Measurements from ENCODE around the gene GOLGA6L1.

DNA sequence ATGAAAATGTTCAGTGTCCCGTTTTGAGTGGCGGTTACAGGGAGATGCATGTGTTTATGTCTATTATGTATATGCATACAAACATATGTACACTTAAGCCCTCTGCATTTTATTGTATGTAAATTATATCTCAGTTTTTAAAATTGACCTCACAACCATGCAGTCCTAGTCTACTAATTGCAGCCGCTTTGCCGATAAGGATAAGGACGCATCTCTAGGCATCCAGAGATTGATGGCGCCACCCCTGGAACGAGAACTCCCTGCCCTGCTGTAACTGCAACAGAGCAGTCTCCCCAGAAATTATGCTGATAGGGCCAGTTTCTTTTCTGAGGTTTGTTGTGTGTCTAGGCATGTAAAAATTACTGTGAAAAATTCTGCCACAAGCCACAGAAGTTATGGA, 56.9 kb downstream of the GOLGA6L1 start:
- TF ChIP-seq, protein P1, sequence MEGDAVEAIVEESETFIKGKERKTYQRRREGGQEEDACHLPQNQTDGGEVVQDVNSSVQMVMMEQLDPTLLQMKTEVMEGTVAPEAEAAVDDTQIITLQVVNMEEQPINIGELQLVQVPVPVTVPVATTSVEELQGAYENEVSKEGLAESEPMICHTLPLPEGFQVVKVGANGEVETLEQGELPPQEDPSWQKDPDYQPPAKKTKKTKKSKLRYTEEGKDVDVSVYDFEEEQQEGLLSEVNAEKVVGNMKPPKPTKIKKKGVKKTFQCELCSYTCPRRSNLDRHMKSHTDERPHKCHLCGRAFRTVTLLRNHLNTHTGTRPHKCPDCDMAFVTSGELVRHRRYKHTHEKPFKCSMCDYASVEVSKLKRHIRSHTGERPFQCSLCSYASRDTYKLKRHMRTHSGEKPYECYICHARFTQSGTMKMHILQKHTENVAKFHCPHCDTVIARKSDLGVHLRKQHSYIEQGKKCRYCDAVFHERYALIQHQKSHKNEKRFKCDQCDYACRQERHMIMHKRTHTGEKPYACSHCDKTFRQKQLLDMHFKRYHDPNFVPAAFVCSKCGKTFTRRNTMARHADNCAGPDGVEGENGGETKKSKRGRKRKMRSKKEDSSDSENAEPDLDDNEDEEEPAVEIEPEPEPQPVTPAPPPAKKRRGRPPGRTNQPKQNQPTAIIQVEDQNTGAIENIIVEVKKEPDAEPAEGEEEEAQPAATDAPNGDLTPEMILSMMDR (IDR thresholded peaks at IDR 0.05 in 2 of 3, conservative IDR thresholded peaks at IDR 0.05 in 1 of 3; ENCODE audit: borderline replicate concordance in 1 of 3, insufficient read depth in 1 of 3, low read depth in 2 of 3, low read length in 2 of 3), result no peak
- TF ChIP-seq, protein P2, sequence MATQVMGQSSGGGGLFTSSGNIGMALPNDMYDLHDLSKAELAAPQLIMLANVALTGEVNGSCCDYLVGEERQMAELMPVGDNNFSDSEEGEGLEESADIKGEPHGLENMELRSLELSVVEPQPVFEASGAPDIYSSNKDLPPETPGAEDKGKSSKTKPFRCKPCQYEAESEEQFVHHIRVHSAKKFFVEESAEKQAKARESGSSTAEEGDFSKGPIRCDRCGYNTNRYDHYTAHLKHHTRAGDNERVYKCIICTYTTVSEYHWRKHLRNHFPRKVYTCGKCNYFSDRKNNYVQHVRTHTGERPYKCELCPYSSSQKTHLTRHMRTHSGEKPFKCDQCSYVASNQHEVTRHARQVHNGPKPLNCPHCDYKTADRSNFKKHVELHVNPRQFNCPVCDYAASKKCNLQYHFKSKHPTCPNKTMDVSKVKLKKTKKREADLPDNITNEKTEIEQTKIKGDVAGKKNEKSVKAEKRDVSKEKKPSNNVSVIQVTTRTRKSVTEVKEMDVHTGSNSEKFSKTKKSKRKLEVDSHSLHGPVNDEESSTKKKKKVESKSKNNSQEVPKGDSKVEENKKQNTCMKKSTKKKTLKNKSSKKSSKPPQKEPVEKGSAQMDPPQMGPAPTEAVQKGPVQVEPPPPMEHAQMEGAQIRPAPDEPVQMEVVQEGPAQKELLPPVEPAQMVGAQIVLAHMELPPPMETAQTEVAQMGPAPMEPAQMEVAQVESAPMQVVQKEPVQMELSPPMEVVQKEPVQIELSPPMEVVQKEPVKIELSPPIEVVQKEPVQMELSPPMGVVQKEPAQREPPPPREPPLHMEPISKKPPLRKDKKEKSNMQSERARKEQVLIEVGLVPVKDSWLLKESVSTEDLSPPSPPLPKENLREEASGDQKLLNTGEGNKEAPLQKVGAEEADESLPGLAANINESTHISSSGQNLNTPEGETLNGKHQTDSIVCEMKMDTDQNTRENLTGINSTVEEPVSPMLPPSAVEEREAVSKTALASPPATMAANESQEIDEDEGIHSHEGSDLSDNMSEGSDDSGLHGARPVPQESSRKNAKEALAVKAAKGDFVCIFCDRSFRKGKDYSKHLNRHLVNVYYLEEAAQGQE (IDR thresholded peaks at IDR 0.05; ENCODE audit: low read depth), result no peak
